Chondrocyte (in vitro differentiated cells): Measurements from ENCODE around the gene OR13C4. TPM values are rescaled to one million over a fixed set of nuclear protein-coding genes. Genes with fewer than 3 reads are reported as not detected.

Source experiments
- DNase-seq: peaks from one replicate; pipeline ENCODE4 v3.0.0; 2021; ENCODE audit warnings: mixed read lengths, low spot score
- H3K27ac Mint-ChIP-seq: one replicate; pipeline ENCODE4 v1.8.0; 2021; ENCODE audit warnings: mild to moderate bottlenecking, moderate library complexity, mixed read lengths; ENCODE audit not compliant: unreplicated experiment
- H3K27me3 Mint-ChIP-seq: 2 replicates; pipeline ENCODE4 v1.8.0; 2021; ENCODE audit warnings: low read depth, mixed read lengths
- H3K36me3 Mint-ChIP-seq: 2 replicates; pipeline ENCODE4 v1.8.0; 2021; ENCODE audit warnings: low read depth, mixed read lengths
- H3K4me1 Mint-ChIP-seq: 2 replicates; pipeline ENCODE4 v1.8.0; 2021; ENCODE audit warnings: low read depth, mild to moderate bottlenecking, mixed read lengths
- H3K4me3 Mint-ChIP-seq: one replicate; pipeline ENCODE4 v1.8.0; 2021; ENCODE audit warnings: mild to moderate bottlenecking, moderate library complexity, mixed read lengths; ENCODE audit not compliant: unreplicated experiment
- H3K9me3 Mint-ChIP-seq: 2 replicates; pipeline ENCODE4 v1.8.0; 2021; ENCODE audit warnings: low read depth, mixed read lengths
- total RNA-seq: library from RNA; stranded (reverse); gene quantifications from 3 replicates; pipeline ENCODE4 v1.2.1, GENCODE V29; 2021
- TF ChIP-seq, protein P1 (sequence below): fragments of 200-600 bp; sonication (generic); IDR thresholded peaks from 2 replicates; pipeline ENCODE4 v1.5.0; 2021; ENCODE audit warnings: antibody characterized with exemption, mild to moderate bottlenecking, moderate library complexity

OR13C4 gene
- total RNA-seq, 1 donor from 2014 or later = not detected

DNA sequence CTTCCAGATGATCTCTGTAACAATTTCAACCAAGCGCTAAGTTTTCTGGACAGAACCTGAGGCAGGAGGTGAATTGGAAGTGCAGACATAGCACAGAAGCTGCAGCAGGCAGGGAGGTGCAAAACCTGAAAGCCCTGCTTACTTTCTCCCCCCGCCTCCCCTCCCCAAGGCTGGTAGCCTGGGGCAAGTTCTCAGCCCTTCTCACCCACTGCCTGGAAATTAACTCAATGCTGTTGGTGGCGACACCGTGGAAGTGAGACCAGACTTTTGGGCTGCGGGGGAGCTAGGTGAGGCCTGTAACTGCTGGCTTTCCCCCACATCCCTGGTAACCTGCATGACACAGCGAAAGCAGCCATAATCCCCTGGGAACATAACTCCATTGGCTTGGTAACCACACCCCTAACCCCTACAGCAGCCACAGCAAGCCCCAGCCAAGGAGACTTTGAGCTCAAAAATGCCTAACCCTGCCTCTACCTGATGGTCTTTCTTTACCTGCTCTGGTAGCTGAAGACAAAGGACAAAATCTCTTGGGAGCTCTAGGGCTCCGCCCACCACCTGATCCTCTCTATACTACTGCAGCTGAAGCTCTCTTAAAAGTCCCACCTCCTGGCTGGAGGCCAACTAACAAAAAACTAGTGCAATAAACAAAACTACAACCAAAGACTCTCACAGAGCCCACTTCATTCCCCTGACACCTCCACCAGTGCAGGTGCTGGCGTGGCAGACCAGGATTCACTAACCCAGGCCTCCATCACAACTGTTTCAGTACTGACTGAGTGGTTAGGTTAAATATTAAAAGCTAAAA is 30.0 kb upstream of the OR13C4 start:
- TF ChIP-seq, protein P1, sequence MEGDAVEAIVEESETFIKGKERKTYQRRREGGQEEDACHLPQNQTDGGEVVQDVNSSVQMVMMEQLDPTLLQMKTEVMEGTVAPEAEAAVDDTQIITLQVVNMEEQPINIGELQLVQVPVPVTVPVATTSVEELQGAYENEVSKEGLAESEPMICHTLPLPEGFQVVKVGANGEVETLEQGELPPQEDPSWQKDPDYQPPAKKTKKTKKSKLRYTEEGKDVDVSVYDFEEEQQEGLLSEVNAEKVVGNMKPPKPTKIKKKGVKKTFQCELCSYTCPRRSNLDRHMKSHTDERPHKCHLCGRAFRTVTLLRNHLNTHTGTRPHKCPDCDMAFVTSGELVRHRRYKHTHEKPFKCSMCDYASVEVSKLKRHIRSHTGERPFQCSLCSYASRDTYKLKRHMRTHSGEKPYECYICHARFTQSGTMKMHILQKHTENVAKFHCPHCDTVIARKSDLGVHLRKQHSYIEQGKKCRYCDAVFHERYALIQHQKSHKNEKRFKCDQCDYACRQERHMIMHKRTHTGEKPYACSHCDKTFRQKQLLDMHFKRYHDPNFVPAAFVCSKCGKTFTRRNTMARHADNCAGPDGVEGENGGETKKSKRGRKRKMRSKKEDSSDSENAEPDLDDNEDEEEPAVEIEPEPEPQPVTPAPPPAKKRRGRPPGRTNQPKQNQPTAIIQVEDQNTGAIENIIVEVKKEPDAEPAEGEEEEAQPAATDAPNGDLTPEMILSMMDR = no peak
- Mint-ChIP-seq H3K4me1 (peaks cover 6% of the 10 kb centered on the region), H3K4me3 (no peak overlapping the region), H3K27me3 (no peaks in the 10 kb centered on the region), H3K36me3 (no peaks in the 10 kb centered on the region), H3K27ac (no peak overlapping the region), H3K9me3 (peaks cover 17% of the 10 kb centered on the region)
- DNase-seq = no peak

GRCh38 chr9:104555521-104555920 is 28.5 kb upstream of the OR13C4 start:
- H3K27ac Mint-ChIP-seq = no peak overlapping the region
- peaks cover 17% of the 10 kb centered on the region for H3K9me3 Mint-ChIP-seq
- no peak for DNase-seq
- H3K4me1 Mint-ChIP-seq = peaks cover 6% of the 10 kb centered on the region
- H3K27me3 Mint-ChIP-seq = no peaks in the 10 kb centered on the region
- H3K4me3 Mint-ChIP-seq = no peak overlapping the region
- no peaks in the 10 kb centered on the region for H3K36me3 Mint-ChIP-seq
- TF ChIP-seq, protein P1 = no peak

GRCh38 chr9:104553261-104553660 is 26.3 kb upstream of the OR13C4 start:
- H3K4me1 Mint-ChIP-seq = peaks cover 6% of the 10 kb centered on the region
- TF ChIP-seq, protein P1 = no peak
- H3K36me3 Mint-ChIP-seq = no peaks in the 10 kb centered on the region
- DNase-seq = no peak
- no peak overlapping the region for H3K4me3 Mint-ChIP-seq
- H3K27ac Mint-ChIP-seq = no peak overlapping the region
- peaks cover 6% of the 10 kb centered on the region for H3K9me3 Mint-ChIP-seq
- H3K27me3 Mint-ChIP-seq = peaks cover 6% of the 10 kb centered on the region

GRCh38 chr9:104544644-104545043 is 17.6 kb upstream of the OR13C4 start:
- H3K4me1 Mint-ChIP-seq = no peaks in the 10 kb centered on the region
- DNase-seq = no peak
- TF ChIP-seq, protein P1 = no peak
- no peaks in the 10 kb centered on the region for H3K9me3 Mint-ChIP-seq
- H3K27ac Mint-ChIP-seq = no peak overlapping the region
- H3K27me3 Mint-ChIP-seq = peaks cover 18% of the 10 kb centered on the region
- no peaks in the 10 kb centered on the region for H3K36me3 Mint-ChIP-seq
- H3K4me3 Mint-ChIP-seq = no peak overlapping the region

GRCh38 chr9:104539275-104539674 is 12.3 kb upstream of the OR13C4 start:
- TF ChIP-seq, protein P1 = no peak
- DNase-seq = no peak

More at GRCh38 chr9:104539275-104539674, 12.3 kb upstream of the OR13C4 start:
- peaks cover 15% of the 10 kb centered on the region for H3K27me3 Mint-ChIP-seq
- H3K27ac Mint-ChIP-seq = no peak overlapping the region
- H3K36me3 Mint-ChIP-seq = no peaks in the 10 kb centered on the region
- no peak overlapping the region for H3K4me3 Mint-ChIP-seq
- H3K4me1 Mint-ChIP-seq = no peaks in the 10 kb centered on the region
- H3K9me3 Mint-ChIP-seq = no peaks in the 10 kb centered on the region
